Measurements from ENCODE around the gene ZNHIT2.
A peak's percentile ranks its signal among the peaks of the same experiment; 100 is the strongest.

Gene ZNHIT2

GRCh38 chr11:65103476-65103875 lies 14.0 kb downstream of the ZNHIT2 start:
- peak; percentile 24 for DNase-seq (ENCODE audit: low read depth)

- no peak for DNase-seq (ENCODE audit: low read depth)
Observed at GRCh38 chr11:65102142-65103095, 15.1 kb downstream of the ZNHIT2 start.

- DNase-seq (ENCODE audit: low read depth) = no peak
Observed at GRCh38 chr11:65100674-65101350, 16.7 kb downstream of the ZNHIT2 start.

- no peak for DNase-seq (ENCODE audit: low read depth)
Observed at GRCh38 chr11:65096926-65097325, 20.6 kb downstream of the ZNHIT2 start.

GRCh38 chr11:65095974-65096806 lies 21.3 kb downstream of the ZNHIT2 start, which contains the start of gene VPS51:
VPS51 (plus strand) TSS chr11:65096214; CDS start chr11:65096251, 37 bp downstream.
- DNase-seq (ENCODE audit: low read depth) = peak; percentile 94

- no peak for DNase-seq (ENCODE audit: low read depth)
Observed at GRCh38 chr11:65095427-65095826, 22.1 kb downstream of the ZNHIT2 start.

GRCh38 chr11:65090628-65091027 lies 26.9 kb downstream of the ZNHIT2 start:
- no peak for DNase-seq (ENCODE audit: low read depth)

- no peak for DNase-seq (ENCODE audit: low read depth)
Observed at GRCh38 chr11:65089621-65090020, 27.9 kb downstream of the ZNHIT2 start.

GRCh38 chr11:65087827-65088226 lies 29.7 kb downstream of the ZNHIT2 start:
- DNase-seq (ENCODE audit: low read depth) = no peak

- no peak for DNase-seq (ENCODE audit: low read depth)
Observed at GRCh38 chr11:65087216-65087615, 30.3 kb downstream of the ZNHIT2 start.

- no peak for DNase-seq (ENCODE audit: low read depth)
Observed at GRCh38 chr11:65086809-65087208, 30.7 kb downstream of the ZNHIT2 start.

GRCh38 chr11:65085446-65085845 lies 32.1 kb downstream of the ZNHIT2 start:
- DNase-seq (ENCODE audit: low read depth) = no peak

- no peak for DNase-seq (ENCODE audit: low read depth)
Observed at GRCh38 chr11:65084598-65085375, 32.7 kb downstream of the ZNHIT2 start.

- peak; percentile 90 for DNase-seq (ENCODE audit: low read depth)
Observed at GRCh38 chr11:65083834-65084597, 33.5 kb downstream of the ZNHIT2 start, which contains the start of the genes CDCA5 and ZFPL1. CDCA5 (minus strand) TSS chr11:65084040; CDS start chr11:65083978, 62 bp downstream. ZFPL1 (plus strand) TSS chr11:65084222; CDS start chr11:65084699, 477 bp downstream.

- no peak for DNase-seq (ENCODE audit: low read depth)
Observed at GRCh38 chr11:65083134-65083833, 34.2 kb downstream of the ZNHIT2 start.

- no peak for DNase-seq (ENCODE audit: low read depth)
Observed at GRCh38 chr11:65078786-65079342, 38.6 kb downstream of the ZNHIT2 start.

- peak; percentile 46 for DNase-seq (ENCODE audit: low read depth)
Observed at GRCh38 chr11:65078151-65078550, 39.4 kb downstream of the ZNHIT2 start.

GRCh38 chr11:65077451-65077850 lies 40.0 kb downstream of the ZNHIT2 start:
- DNase-seq (ENCODE audit: low read depth) = peak; percentile 72

GRCh38 chr11:65072631-65072966 lies 44.9 kb downstream of the ZNHIT2 start:
- no peak for DNase-seq (ENCODE audit: low read depth)

Measured in amniotic epithelial cell (primary cell).